ENCODE data around the gene SLC35E3.

- TF ChIP-seq CTCF (conservative IDR thresholded peaks at IDR 0.05; ENCODE audit: low read depth in 2 of 2), result no peak
- TF ChIP-seq EZH2phosphoT487 (IDR thresholded peaks at IDR 0.05; ENCODE audit: unreplicated experiment), result no peak
- no peak for TF ChIP-seq POLR2AphosphoS5 (IDR thresholded peaks at IDR 0.05; ENCODE audit: low read depth)
- no peak for TF ChIP-seq REST (IDR thresholded peaks at IDR 0.05; ENCODE audit: unreplicated experiment)
- TF ChIP-seq EZH2 (IDR thresholded peaks at IDR 0.05; ENCODE audit: low read depth, unreplicated experiment), result no peak
- TF ChIP-seq CREB1 (CRISPR knock-in tag; IDR thresholded peaks at IDR 0.05; ENCODE audit: low read depth), result no peak
These were observed 18.2 kb upstream of the SLC35E3 start for GRCh38 chr12:68727776-68728175.

All from GM23338 (cell line).